Stimulated activated CD8-positive, alpha-beta memory T cell treated with anti-CD3 and anti-CD28 coated beads, Interleukin-12 subunit alpha, Interleukin-12 subunit beta, amount 100 ng/mL, for 24 hours (primary cell): Measurements from ENCODE around the gene PKD2.
"Not testable (repeated sequence)": the region's sequence is repeated elsewhere in the genome, so short reads cannot be mapped to it uniquely, and the experiment has no call there.

Experiments
- DNase-seq: peaks from one replicate; pipeline ENCODE4 v3.0.0-alpha.2; 2020; ENCODE audit errors: extremely low read depth

The PKD2 gene

DNA sequence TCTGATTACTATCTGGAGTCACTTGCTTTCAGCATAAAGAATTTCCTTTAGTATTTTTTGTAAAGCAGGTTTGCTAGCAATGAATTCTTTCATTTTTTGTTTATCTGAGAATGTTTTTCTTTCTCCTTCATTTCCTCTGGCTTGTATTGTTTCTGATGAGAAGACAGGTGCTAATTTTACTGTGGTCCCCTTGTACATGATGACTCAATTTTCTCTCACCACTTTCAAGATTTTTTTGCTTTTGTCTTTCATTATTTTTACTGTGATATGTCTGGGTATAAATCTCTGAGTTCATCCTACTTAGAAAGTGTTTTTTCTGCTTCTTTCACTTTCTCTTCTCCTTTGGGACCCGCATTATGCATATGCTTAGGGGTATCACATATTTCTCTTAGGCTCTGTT lies 62.6 kb downstream of the PKD2 start:
- DNase-seq: no peak

DNA sequence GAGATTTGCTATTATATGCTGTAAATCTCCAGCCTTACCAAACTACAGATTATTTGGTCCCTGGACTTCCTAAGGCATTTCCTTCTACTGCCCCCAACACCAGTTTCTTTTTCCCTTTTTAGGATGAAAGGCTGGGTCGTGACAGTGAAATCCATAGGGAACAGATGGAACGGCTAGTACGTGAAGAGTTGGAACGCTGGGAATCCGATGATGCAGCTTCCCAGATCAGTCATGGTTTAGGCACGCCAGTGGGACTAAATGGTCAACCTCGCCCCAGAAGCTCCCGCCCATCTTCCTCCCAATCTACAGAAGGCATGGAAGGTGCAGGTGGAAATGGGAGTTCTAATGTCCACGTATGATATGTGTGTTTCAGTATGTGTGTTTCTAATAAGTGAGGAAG lies 67.9 kb downstream of the PKD2 start:
- no peak for DNase-seq

DNA sequence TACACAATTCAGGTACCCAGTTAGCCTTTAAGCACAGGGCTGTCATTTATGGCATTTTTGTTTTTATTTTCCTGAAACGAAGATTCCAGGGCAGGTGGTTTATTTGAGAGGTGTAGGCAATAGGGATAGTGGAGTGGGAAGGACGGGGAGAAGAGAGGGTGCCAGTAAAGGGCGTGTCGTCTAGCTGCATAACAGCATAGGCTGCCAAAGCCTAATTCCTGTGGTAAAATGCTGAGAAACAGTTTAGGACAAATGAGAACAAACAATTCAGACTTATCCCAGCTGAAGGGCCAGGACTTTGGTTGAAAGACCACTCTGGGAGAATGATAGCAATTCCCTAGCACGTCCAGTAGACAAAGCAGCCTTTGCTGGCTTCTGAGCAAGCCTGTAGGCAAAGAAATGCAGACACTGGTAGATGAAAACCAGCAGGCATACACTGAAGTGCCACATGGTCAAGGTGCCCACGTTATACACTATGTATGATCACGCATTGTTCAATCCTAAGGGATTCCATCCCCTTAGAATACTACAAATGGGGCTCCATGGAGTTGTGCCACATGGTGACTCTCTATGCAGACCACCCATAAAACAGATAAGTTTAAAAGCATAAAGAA lies 70.6 kb downstream of the PKD2 start:
- no peak for DNase-seq

DNA sequence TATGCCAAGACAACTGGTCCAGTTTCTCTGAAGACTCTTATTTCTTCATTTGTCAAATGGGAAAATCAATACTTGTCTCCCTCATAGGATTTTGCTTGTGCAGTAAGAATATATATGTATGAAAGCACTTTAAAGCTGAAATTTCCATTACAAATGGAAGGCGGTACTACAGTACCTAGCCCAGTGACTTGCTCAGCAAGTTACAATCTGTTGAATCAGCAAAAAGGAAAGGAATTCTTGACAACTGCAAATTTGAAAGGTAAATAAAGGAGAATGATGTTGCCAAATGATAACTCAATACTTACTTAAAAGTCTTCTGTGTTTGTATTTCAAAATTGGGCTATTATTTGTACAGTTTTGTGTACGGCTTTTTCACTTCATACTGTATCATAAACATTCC lies 71.1 kb downstream of the PKD2 start:
- no peak for DNase-seq

DNA sequence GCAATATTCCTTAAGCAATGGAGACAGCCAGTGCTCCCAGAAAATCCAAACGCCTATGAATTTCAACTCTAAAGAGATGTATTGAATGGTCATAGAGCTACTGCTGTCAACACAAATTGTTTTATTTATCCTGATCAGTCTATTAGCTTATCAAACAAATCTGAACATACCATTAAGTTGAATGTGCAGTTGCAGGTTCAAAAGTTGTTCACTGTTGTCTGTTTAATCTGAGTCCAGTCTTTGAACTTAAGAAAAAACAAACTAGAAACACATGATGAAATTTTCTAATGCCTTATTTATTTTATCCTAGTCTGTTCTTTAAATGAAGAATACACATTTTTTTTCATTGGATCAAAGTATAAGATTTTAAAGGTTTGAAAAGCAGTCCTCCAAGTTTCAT lies 73.2 kb downstream of the PKD2 start:
- no peak for DNase-seq

DNA sequence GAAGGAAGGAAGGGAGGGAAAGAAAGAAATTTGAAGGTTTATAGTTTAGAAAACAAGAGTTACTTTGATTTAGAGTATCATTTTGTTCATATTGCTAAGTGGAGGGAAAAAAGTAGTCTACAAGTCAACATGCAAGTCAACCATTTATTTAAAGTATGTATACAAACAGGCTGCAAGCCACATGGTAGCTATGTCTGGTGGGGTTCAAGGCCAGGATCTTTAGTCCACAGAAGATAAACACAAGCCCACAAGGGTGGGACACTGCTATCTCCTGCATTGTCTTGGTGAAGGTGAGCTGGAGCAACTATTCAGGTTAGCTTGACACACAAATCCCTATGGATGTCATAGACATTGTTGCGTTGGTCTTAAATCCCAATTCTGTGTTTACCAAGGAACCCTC lies 79.6 kb downstream of the PKD2 start:
- DNase-seq: no peak

DNA sequence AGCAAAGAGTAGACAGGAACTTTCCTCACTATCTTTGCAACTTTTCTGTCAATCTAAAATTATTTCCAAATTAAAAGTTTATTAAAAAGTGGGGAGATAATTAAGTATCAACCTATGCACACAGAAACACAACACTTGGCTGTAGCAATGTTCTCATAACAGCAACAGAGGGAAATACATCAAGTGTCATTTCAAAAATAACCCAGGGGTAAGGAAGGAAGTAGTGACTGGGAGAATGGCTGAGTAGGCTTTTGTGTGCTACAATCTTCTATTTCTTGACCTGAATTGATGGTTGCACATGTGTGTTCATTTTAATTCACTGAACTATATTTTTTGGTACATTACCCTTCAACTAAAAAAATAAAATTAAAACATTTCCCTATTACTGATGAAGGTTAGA lies 83.5 kb downstream of the PKD2 start:
- no peak for DNase-seq

DNA sequence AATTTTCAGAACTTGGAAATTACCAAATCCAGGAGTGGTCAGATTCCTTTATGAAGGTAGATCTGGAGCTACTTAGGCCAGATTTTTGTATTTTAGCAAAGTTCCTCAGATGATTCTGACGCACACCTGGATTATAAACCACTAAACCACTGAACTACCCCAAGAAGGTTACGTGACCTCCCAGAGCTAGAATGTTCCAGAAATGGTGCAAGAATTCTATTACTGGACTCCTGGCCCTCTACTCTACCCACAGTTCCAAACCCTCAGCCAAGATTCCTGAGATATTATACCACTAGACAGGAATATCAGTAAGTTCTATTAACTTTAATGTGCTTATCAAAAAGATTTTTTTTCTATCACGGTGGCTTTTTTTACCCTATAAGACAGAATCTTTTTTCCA lies 83.9 kb downstream of the PKD2 start:
- DNase-seq: no peak

DNA sequence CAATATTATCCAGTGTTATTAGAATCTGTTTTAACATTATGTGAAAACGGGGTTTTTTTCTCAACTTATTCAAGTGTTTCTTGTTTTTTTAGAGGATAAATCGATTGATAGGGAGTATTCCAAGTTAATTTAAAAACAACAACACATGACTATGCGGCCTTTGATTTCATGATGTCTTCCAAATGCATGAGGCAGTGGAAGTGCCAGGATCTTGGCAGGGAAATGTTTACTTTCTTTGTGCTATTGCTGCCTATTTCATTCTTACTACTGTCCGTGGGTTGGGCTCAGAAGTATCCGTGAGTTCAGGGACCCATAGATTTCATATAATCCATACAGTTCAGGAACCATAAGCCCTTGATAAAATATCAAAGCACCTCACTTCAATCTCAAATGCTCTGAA lies 86.4 kb downstream of the PKD2 start:
- DNase-seq: no peak

DNA sequence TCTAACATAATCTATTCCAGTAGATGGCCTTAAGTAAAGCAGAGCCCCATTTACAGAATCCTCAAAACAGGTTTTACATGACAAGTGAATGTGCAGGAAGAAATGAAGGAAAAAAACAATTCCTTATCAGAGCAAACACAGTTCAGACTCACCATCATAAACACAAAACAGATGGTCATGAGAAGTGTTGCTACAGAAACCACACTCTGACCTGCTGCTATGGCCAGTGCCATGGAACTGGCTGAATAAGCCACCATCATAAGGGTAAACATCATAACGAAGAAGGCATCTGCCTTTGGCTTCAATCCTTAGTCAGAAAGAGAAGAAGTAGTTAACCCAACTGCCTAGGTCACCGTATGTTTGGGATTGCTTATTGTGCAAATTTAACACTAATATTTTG lies 89.9 kb downstream of the PKD2 start:
- no peak for DNase-seq

DNA sequence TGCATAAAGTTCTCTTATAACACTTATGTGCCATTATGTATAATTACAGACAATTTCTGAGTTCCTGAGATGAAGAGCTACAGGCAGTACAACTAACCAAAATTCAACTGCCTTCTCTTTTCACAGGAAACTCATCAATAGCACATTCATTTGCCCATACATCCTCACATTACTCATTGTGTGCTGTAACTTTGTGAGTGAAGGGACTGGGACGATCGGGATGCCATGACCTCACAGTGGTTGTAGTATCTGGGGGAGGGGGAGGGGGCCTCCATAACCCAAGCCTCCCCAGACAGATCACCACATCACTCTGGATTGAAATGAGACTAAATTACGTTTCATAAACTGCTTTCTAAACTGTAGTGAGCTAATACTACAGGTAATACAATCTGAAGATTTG lies 90.3 kb downstream of the PKD2 start:
- no peak for DNase-seq

DNA sequence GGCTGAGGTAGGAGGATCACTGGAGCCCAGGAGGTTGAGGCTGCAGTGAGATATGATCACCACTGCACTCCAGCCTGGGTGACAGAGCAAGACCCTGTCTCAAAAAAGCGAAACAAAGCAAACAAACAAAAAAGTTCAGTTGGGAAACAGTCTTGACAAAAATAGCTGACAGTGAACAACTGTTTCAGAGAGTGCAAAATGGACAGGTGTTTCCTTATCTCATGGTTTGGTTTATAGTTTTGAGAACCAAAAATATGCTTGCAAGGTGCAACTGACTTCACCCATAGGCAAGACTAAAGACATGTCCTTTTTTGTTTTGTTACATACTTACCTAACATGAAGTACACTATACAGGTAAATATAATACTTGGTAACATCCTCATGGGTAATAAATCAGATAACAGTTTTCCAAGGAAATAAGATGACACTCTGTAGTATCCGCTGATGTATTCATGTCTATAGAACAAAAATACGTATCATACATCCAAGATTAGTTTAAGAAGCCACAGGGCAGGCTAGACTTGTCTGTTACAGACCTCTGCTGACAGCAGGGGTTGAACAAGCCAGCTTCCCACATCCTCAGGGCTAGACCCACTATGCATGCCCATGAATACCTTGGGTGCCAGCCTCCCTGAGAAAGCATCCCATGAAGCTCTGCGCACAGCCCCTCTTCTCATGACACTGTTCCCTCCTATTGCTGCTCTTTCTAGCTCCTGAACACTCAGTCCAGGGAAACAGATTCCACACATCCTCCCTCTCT lies 91.7 kb downstream of the PKD2 start:
- no peak for DNase-seq

DNA sequence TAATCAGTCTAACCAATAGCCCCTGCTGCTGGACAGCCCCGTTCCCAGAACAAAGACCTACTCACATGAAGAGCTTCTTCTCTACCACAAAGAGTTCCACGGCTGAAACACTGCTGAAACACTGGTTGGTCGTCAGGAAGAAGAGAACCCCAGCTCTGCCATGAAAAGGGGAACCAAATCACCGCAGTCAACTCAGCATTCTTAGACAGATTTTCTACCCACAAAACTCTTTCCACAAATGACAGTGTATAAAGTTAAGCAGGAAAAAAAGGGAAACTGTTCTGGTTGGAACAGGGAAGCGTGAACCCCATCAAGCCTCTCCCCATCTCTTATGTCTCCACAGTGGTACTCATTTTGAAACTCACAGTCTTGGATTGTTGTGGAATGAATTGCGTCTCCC lies 93.7 kb downstream of the PKD2 start:
- DNase-seq: no peak

DNA sequence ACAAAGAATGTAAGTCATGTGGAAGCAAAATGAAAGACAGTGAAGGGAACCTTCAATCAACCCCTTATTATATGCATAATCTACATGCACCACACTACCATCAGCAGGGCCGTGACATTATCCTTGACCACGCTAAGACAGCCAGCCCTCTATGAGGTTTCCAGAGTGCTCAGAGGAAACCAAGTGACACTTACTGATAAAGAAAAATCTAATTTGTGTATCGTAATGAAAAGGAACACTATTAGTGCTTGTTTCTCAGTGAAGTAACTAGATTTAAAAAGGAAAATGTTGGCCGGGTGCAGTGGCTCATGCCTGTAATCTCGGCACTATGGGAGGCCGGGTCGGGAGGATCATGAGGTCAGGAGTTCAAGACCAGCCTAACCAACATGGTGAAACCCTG lies 94.6 kb downstream of the PKD2 start:
- no peak for DNase-seq

DNA sequence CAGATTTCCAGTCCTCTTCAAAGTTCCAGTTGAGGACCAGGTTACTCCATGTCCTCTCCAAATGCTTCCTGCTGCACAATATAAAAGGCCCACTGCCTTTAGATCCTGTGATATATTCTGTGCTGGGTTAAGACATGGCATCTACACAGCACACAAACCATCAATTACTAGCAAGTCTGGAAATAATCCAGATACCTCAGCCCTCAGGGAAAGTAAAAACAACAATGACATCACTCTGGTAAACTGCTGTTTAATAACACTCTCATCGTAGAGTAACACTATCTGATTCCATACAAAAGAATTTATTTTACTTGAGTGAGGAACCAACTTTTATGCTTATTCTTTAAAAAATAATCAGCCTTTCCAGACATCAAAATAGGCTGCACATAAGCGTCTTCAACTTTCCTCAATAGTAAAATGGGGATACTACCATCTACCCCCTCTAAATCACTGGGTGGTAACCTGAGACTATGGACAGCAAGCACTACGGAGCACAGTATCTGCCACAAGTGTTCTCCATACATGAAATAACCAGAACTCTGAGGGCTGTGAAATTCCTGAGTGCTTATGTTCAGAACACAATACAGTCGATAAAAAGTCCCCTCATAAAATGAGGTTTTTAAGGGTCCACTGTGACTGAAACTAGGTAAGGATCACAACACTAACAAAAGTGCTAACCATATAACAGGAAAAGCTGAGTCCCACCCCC lies 97.6 kb downstream of the PKD2 start:
- DNase-seq: no peak

DNA sequence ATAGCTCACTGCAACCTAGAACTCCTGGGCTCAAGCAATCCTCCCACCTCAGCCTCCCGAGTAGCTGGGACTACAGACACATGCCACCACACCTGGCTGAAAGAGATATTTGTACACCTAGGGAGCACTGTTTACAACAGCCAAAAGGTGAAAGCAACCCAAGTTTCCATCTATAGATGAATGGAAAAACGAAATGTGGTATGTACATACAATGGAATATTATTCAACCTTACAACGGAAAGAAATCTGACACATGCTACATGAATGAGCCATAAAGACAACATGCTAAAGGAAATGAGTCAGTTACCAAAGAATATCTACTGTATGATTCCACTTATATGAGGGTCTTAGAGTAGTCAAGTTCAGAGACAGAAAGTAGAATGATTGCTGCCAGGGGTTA lies 98.8 kb downstream of the PKD2 start:
- no peak for DNase-seq

DNA sequence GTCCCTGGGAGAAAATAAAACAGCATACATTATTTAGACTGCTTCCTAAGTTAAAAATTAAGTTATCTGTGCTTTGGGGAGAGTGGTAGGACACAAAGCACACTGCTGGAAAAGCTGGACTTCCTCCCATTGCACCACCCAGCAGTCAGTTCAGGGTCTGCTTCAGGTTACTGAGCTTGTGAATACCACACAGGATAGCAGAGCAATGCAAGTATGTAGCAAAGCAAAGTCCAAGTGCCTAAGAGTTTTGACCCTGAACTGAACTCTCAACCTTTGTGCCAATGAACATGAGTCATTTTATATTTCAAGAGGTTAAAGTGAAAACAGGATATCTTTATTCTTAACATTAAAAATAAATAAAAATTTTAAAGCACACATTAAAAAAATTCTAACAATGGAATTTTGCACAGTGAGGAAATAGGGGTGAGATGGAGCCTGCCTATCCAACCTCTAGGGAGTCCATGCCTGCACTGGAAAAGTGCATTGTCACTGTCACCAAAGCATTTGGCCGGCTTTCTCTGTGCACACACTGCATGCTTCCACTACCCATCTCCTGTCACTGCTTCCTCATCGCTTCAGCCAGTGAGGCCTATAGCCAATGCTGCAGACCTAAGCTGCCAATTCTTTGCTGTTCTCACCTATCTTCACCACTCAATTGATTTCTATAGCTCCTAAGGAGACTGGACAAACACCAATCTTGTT lies 100.1 kb downstream of the PKD2 start:
- no peak for DNase-seq

DNA sequence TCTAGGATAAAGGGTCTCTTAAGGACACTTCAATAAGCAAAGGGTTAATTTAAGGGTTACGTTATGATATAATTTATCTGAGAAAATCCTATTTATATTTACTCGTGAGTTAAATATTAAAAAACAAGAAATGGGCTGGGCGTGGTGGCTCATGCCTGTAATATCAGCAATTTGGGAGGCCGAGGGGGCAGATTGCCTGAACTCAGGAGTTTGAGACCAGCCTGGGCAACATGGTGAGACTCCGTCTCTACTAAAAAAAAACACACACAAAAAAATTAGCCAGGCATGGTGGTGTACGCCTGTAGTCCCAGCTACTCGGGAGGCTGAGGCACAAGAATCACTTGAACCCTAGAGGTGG lies 100.7 kb downstream of the PKD2 start:
- DNase-seq: not testable (repeated sequence)

DNA sequence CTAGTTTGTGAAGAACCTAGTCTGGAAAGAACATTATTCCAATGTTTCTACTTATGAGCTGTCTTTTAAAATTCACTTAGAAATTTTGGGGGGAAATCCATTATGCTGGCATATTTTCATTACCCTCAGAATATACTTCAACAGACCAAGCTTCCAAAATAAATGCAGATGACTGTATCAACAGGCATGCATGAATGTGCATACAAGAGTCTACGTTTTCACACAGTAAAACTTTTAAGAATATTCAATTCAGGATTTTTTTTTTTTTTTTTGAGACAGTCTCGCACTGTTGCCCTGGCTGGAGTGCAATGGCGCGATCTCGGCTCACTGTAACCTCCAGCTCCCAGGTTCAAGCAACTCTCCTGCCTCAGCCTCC lies 101.3 kb downstream of the PKD2 start:
- no peak for DNase-seq

DNA sequence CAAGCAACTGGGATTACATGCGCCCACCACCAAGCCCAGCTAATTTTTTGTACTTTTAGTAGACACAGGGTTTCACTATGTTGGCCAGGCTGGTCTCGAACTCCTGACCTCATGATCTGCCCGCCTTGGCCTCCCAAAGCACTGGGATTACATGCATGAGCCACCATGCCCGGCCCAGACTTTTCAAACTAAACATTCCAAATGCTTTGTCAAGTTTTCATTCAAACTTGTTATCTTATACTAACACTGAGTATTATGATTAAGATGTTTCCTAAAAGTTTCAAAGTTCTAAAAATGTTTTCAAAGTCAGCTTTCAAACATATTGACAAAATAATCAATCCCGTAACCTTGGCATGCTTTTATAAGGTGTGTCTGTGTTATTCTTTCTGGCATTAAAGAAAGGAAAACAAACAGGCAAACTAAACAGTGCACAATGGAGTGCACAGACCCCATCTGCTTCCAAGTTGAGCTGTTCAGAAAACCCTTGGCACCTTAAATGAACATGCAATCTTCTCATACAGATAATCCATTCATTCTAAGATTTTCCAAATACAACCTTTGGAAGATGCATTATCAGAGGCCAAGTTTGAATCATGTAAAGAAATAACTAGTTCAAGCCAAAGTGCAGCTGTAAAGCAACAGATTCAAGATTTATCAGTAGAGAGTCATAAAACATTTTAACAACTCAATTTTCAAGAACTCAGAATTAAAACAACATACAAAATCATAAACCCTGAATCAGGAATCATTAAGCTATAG lies 101.9 kb downstream of the PKD2 start:
- DNase-seq: no peak

DNA sequence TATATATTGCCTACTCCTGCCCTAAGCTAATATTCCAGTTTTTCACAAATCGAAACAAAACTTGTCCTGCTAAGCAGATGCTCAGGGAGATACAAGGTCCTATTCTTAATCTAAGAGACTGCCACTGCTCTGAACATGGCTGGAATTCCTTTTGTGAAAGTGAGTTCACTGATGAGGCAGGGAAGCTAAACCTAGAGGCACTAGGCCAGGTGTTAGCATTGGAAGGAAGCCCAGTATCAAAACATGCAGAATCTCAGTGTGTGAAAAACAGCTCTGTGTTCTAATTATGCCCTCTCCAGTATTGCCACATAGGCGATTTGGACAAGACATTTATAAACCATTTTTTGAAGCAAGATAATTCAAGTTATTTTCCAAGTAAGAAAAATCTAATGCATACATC lies 103.4 kb downstream of the PKD2 start:
- DNase-seq: no peak

DNA sequence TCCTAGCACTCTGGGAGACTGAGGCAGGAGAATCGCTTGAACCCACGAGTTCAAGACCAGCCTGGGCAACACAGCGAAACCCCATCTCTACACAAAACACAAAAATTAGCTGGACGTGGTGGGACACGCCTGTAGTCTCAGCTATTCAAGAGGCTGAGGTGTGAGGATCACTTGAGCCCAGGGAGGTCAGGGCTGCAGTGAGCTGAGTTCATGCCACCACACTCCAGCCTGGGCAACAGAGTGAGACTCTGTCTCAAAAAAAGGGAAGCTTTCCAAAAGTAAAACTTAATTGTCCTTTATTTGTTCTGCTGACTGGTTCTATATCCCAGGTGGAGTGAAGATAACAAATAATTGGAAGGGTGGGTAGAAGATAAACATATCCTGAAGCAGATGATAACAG lies 105.4 kb downstream of the PKD2 start:
- DNase-seq: no peak
